Activated naive CD8-positive, alpha-beta T cell (primary cell): ENCODE data around the gene SUOX.
"Not testable (repeated sequence)": the region's sequence is repeated elsewhere in the genome, so short reads cannot be mapped to it uniquely, and the experiment has no call there.

ENCODE experiments used
- H3K27ac Mint-ChIP-seq: one replicate; pipeline ENCODE4 v1.8.0; 2021; ENCODE audit warnings: mixed read lengths
- H3K27me3 Mint-ChIP-seq: one replicate; pipeline ENCODE4 v1.8.0; 2021; ENCODE audit warnings: mixed read lengths
- H3K36me3 Mint-ChIP-seq: one replicate; pipeline ENCODE4 v1.8.0; 2021; ENCODE audit warnings: mixed read lengths
- H3K4me1 Mint-ChIP-seq: one replicate; pipeline ENCODE4 v1.8.0; 2021; ENCODE audit warnings: low read depth, mixed read lengths
- H3K4me3 Mint-ChIP-seq: one replicate; pipeline ENCODE4 v1.8.0; 2021; ENCODE audit warnings: mild to moderate bottlenecking, mixed read lengths
- H3K9me3 Mint-ChIP-seq: one replicate; pipeline ENCODE4 v1.8.0; 2021; ENCODE audit warnings: low read depth, mixed read lengths

Gene SUOX

DNA sequence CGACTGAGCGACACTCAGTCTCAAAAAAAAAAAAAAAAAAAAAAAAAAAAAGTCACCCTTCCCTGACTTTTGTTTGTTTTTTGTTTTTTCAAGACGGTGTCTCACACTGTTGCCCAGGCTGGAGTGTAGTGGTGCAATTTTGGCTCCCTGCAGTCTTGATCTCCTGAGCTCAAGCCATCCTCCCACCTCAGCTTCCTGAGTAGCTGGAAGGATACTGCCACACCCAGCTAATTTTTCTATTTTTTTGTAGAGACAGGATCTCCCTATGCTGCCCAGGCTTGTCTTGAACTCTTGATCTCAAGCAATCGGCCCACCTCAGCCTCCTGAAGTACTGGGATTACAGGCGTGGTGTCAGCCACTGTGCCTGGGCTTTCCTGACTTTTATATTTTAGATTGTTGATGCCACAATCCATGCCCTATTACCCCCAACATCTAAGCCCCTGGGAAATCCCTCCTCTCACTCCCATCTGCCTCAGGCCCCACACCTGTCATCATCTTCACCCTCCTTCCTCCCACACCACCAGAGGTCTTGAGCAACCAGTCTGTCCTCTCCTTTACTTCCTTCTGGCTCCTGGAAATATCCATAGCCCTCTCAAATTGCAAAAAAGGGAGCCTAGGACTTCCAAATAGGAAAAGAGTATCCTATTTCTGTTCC lies 31.6 kb downstream of the SUOX start:
- H3K36me3 Mint-ChIP-seq = peaks cover 25% of the 10 kb centered on the region
- H3K9me3 Mint-ChIP-seq = no peaks in the 10 kb centered on the region
- H3K4me1 Mint-ChIP-seq = peaks cover 49% of the 10 kb centered on the region

DNA sequence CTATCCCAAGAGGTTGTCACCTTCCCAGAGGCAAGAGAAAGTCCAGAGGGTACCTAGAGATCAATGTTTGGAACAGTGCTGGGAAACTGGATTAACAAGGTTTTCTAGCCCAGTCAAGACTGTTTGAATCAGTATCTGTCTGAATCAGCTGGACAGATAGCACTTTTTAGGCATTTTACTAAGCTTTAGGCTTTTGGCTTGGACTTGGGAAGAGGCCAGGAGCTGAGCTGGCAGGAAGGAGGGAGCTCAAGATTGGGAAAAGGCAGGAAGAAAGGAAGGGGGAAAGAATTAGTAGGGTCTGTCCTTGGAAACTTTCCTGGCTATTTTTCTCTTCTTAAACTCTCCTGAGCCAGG lies 32.1 kb downstream of the SUOX start:
- Mint-ChIP-seq H3K4me1 (peaks cover 49% of the 10 kb centered on the region), H3K9me3 (no peaks in the 10 kb centered on the region), H3K36me3 (peaks cover 25% of the 10 kb centered on the region), H3K27ac (peak overlapping the region; percentile 29), H3K27me3 (no peaks in the 10 kb centered on the region), H3K4me3 (peak overlapping the region; percentile 35)

More for the DNA sequence above, 31.6 kb downstream of the SUOX start:
- Mint-ChIP-seq H3K4me3 (peak overlapping the region; percentile 35), H3K27ac (peak overlapping the region; percentile 29), H3K27me3 (no peaks in the 10 kb centered on the region)

DNA sequence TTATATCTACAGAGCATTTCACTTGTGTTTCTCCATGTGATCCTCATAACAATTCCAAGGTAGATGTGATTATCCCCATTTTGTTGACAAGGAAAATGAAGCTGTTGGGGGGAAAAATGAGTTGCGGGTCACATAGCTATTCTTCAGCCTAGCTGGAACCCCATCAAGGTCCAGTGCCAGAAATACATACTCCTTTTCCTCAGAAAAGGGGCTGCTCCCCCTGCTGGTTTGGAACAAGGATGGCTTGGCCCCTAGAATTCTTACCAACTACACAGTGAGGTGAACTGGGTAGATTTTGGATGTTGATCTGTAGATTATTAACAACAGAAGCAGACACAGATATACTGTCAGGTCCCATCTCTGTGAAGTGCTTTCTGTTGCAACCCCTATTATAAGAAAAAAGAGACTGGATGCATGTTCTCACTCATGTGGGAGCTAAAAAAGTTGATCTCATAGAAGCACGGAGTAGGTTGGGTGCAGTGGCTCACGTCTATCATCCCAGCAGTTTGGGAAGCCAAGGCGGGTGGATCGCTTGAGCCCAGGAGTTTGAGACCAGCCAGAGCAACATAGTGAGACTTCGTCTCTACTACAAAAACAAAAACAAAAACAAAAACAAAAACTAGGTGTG lies 32.7 kb downstream of the SUOX start:
- Mint-ChIP-seq H3K9me3 (no peaks in the 10 kb centered on the region), H3K27ac (peak overlapping the region; percentile 91), H3K36me3 (peaks cover 25% of the 10 kb centered on the region), H3K4me1 (peaks cover 55% of the 10 kb centered on the region), H3K27me3 (no peaks in the 10 kb centered on the region), H3K4me3 (no peak overlapping the region)

DNA sequence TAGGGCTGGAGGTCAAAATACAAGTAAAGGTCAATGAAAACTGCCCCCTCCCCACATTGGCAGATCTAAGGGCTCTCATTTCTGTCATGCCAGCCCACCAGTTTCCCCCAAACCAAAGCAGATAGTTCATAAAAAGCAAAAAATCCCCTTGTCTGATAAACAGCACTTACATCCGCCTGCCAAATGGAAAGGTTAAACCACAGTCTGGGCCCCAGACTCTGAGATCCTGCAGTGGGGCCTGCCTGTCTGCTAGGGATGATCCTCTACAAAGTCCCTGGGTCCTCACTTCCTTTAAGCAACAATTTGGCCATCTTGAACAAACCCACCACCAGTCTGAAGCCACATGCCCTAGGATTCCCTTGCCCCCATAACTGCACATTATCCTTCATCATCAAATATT lies 34.9 kb downstream of the SUOX start:
- peak overlapping the region; percentile 71 for H3K4me3 Mint-ChIP-seq
- H3K4me1 Mint-ChIP-seq = peaks cover 74% of the 10 kb centered on the region
- peak overlapping the region; percentile 97 for H3K27ac Mint-ChIP-seq
- H3K27me3 Mint-ChIP-seq = no peaks in the 10 kb centered on the region
- no peaks in the 10 kb centered on the region for H3K9me3 Mint-ChIP-seq
- H3K36me3 Mint-ChIP-seq = peaks cover 28% of the 10 kb centered on the region

DNA sequence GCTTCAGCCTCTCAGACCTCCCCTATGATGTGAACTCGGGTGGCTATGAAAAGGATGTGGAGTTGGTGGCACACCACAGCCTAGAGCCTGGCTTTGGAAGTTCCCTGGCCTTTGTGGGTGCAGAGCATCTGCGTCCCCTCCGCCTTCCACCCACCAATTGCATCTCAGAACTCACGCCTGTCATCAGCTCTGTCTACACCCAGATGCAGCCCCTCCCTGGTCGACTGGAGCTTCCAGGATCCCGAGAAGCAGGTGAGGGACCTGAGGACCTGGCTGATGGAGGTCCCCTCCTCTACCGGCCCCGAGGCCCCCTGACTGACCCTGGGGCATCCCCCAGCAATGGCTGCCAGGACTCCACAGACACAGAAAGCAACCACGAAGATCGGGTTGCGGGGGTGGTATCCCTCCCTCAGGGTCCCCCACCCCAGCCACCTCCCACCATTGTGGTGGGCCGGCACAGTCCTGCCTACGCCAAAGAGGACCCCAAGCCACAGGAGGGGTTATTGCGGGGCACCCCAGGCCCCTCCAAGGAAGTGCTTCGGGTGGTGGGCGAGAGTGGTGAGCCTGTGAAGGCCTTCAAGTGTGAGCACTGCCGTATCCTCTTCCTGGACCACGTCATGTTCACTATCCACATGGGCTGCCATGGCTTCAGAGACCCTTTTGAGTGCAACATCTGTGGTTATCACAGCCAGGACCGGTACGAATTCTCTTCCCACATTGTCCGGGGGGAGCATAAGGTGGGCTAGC lies 37.7 kb downstream of the SUOX start:
- no peaks in the 10 kb centered on the region for H3K27me3 Mint-ChIP-seq
- H3K9me3 Mint-ChIP-seq = no peaks in the 10 kb centered on the region
- peak overlapping the region; percentile 89 for H3K27ac Mint-ChIP-seq
- peaks cover 18% of the 10 kb centered on the region for H3K36me3 Mint-ChIP-seq
- H3K4me3 Mint-ChIP-seq = peak overlapping the region; percentile 73
- peaks cover 82% of the 10 kb centered on the region for H3K4me1 Mint-ChIP-seq

DNA sequence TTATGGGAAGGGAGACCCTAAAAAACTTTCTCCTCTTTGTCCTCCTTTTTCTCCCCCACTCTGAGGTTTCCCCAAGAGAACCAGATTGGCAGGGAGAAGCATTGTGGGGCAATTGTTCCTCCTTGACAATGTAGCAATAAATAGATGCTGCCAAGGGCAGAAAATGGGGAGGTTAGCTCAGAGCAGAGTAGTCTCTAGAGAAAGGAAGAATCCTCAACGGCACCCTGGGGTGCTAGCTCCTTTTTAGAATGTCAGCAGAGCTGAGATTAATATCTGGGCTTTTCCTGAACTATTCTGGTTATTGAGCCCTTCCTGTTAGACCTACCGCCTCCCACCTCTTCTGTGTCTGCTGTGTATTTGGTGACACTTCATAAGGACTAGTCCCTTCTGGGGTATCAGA lies 40.1 kb downstream of the SUOX start:
- Mint-ChIP-seq H3K27ac (peak overlapping the region; percentile 68), H3K4me1 (peaks cover 87% of the 10 kb centered on the region)

DNA sequence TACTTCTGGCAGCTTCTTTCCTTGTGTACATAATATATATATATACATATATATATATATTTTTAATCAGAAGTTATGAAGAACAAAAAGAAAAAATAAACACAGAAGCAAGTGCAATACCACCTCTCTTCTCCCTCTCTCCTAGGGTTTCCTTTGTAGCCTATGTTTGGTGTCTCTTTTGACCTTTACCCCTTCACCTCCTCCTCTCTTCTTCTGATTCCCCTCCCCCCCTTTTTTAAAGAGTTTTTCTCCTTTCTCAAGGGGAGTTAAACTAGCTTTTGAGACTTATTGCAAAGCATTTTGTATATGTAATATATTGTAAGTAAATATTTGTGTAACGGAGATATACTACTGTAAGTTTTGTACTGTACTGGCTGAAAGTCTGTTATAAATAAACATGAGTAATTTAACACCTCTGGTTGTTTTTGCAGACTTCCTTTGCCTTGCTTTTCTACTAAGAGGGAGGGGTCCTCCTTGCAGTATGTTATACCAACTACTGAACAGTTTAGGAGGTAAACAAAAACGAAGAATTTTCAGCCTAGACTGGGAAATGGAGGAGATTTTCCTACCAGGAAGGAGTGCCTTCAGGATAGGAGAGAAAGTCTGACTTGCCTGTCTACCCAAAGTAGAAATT lies 41.1 kb downstream of the SUOX start:
- Mint-ChIP-seq H3K27ac (peak overlapping the region; percentile 81), H3K36me3 (peaks cover 18% of the 10 kb centered on the region), H3K27me3 (no peaks in the 10 kb centered on the region), H3K4me1 (peaks cover 84% of the 10 kb centered on the region), H3K4me3 (peak overlapping the region; percentile 32), H3K9me3 (no peaks in the 10 kb centered on the region)

More for the DNA sequence above, 40.1 kb downstream of the SUOX start:
- H3K9me3 Mint-ChIP-seq = no peaks in the 10 kb centered on the region
- peak overlapping the region; percentile 32 for H3K4me3 Mint-ChIP-seq
- H3K27me3 Mint-ChIP-seq = no peaks in the 10 kb centered on the region
- H3K36me3 Mint-ChIP-seq = peaks cover 15% of the 10 kb centered on the region

DNA sequence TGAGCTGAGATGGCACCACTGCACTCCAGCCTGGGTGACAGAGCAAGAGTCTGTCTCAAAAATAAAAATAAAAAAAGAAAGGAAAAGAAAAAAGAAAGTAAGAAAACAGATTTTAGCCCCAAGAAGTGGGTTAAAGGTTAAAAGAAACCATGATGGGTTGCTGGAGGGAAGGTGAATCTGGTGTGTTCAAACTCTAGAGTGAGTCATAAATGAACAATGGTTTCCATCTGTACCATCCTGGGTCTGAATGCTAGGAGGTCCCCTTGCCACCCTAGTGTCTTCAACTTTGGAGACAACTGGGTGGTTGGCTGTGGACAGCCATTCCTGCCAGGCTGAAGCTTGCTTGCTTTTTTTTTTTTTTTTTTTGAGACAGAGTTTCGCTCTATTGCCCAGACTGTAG lies 43.1 kb downstream of the SUOX start:
- Mint-ChIP-seq H3K4me1 (peaks cover 77% of the 10 kb centered on the region), H3K27me3 (no peaks in the 10 kb centered on the region), H3K9me3 (no peaks in the 10 kb centered on the region), H3K4me3 (peak overlapping the region; percentile 100), H3K27ac (peak overlapping the region; percentile 100), H3K36me3 (peaks cover 23% of the 10 kb centered on the region)

DNA sequence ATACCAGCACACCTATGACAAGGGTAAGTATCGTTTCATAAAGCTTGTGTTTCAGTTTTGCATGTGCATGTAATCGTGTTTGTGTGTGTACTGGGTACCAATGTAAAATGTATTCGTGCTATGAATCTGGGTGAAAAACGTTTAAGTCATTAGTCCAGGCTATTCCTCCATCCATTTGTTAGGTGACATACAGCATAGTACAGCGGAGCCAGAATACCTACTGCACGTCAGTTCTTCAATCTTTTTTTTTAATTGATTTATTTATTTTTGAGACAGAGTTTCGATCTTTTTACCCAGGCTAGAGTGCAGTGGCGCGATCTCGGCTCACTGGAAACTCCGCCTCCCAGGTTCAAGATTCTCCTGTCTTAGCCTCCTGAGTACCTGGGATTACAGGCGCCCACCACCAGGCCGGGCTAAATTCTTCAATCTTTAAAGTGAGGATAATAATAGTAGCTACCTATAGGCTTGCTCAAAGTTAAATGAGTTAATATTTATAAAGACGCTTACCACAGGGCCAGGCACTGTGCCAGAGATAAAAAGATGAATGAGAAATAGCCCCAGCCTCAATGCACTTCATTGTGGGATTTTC lies 44.0 kb downstream of the SUOX start:
- Mint-ChIP-seq H3K36me3 (peaks cover 18% of the 10 kb centered on the region), H3K27me3 (no peaks in the 10 kb centered on the region), H3K27ac (peak overlapping the region; percentile 100), H3K9me3 (no peaks in the 10 kb centered on the region), H3K4me1 (peaks cover 72% of the 10 kb centered on the region), H3K4me3 (peak overlapping the region; percentile 100)

DNA sequence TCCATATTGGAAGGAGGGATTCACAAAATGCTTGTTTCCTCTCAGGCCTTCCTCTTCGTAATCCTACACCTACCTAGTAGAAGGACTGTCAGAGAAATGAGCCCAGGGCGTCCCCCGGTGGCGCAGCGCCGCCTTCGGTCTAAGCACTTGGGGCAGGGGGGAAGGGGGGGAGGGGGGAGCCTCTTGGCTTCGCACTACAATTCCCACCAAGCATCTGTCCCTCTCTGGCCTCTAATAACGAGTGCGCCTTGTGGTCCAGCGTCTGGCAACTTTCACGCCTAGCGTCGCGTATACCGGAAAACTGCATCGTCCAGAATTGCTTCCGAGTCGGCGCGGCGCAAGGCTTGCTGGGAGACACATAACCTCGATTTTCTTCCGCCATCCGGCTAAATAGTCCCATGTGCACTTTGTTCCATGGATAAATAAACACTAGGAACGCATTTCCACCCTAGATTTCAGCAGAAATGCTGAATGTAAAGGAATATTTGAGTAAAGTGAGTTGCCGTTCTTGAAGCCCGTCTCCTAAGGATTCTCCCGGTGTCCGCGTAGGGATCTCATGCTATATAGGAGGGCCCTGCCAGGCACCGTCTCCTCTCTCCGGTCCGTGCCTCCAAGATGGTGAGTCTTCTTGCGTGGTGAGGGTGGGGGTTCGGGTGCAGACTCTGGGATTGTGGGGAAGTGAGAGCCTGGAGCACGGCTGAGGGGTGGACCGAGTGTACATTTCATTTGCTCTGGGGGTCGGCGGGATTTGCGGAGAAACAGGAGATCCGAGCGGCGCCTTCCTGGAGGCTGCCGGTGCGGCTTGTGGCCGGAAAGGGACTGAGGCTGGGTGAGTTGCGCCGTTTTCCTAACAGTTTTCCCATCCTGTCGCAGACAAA lies 44.7 kb downstream of the SUOX start, which contains the start of gene RPS26:
TSS of gene RPS26 (plus strand) at position 367 of the 878 bp plus-strand sequence. CDS start at position 616, 249 bp downstream.
- Mint-ChIP-seq H3K9me3 (no peaks in the 10 kb centered on the region), H3K27me3 (no peaks in the 10 kb centered on the region), H3K4me3 (peak within 1 kb of the TSS; percentile 100), H3K4me1 (peaks cover 73% of the 10 kb centered on the region), H3K27ac (peak within 1 kb of the TSS; percentile 100), H3K36me3 (peaks cover 18% of the 10 kb centered on the region)

DNA sequence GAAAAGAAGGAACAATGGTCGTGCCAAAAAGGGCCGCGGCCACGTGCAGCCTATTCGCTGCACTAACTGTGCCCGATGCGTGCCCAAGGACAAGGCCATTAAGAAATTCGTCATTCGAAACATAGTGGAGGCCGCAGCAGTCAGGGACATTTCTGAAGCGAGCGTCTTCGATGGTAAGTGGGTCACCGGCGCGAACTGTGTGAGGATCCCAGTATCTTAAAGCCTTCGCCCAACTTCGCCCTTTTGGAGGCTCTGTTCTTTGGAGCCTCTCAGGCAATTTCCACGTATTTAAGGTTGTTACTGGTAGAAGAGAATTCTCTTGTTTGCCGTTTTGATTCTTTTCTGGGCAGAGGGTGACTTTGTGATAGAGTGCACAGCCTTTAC lies 45.3 kb downstream of the SUOX start:
- Mint-ChIP-seq H3K4me3 (peak overlapping the region; percentile 100), H3K27ac (peak overlapping the region; percentile 100), H3K4me1 (peaks cover 72% of the 10 kb centered on the region), H3K36me3 (peaks cover 18% of the 10 kb centered on the region)
- H3K9me3 Mint-ChIP-seq, H3K27me3 Mint-ChIP-seq: not testable (repeated sequence)

DNA sequence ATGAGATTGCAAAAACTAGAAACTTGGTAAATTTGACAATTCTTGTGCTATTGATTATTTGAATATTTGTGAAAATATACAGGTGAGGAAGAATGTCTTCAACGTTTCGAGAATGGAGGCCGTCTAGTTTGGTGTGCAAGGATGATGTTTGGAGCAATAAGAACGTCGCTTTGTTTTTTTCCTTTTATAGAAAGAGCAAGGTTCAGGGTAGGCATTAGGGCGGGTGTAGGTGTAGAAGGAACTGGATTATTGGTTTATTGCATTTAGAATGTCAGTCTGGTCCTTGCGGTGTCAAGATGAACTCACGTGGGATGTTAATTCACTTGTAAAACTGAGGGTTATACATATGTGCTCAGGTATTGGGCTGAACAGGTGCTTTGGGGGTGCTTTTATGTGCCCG lies 45.8 kb downstream of the SUOX start:
- H3K36me3 Mint-ChIP-seq = peaks cover 18% of the 10 kb centered on the region
- peak overlapping the region; percentile 100 for H3K4me3 Mint-ChIP-seq
- peaks cover 67% of the 10 kb centered on the region for H3K4me1 Mint-ChIP-seq

DNA sequence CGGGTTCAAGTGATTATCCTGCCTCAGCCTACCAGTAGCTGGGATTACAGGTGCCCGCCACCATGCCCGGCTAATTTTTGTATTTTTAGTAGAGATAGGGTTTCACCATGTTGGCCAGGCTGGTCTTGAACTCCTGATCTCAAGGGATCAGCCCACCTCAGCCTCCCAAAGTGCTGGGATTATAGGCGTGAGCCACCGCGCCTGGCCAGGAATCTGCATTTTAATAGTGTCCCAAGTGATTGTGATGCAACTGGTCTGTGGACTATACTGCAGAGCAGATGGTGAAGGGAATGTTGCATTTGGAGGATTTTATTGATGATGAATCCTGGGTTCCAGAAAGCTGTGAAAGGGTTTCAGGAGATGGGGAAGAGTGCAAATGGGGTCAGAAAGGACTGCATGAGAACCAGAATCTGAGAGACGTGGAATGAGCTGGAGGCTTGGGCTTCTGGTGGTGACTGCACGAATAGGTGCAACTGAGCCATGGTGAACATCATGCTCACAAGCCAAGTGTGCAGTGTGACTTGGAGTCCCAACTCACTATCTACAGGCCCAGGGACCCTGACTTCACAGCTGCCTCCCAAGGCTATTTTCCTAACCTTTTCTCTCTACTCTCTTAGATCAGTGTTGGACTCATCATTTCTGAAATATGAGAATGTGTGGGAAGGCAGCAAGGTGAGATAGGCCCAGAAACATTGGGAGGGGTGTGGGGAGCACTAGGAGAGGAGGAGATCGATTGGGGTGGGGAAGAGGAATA lies 49.1 kb downstream of the SUOX start:
- Mint-ChIP-seq H3K4me1 (peaks cover 39% of the 10 kb centered on the region), H3K36me3 (peaks cover 15% of the 10 kb centered on the region), H3K27ac (peak overlapping the region; percentile 72), H3K27me3 (no peaks in the 10 kb centered on the region), H3K4me3 (no peak overlapping the region), H3K9me3 (no peaks in the 10 kb centered on the region)

More for the DNA sequence above, 45.8 kb downstream of the SUOX start:
- H3K27ac Mint-ChIP-seq = peak overlapping the region; percentile 100
- no peaks in the 10 kb centered on the region for H3K27me3 Mint-ChIP-seq
- H3K9me3 Mint-ChIP-seq = no peaks in the 10 kb centered on the region
